Small intestine (tissue), 7 donors: ENCODE results near the gene ULK1. TPM values are rescaled to one million over a fixed set of nuclear protein-coding genes. Genes with fewer than 3 reads are reported as not detected.

ENCODE experiments used
- DNase-seq, 2 donors: peaks; one replicate each; pipeline versions ENCODE4 v3.0.0 to v3.0.0-alpha.2; 2013
- FAIRE-seq: peaks from 2 replicates; lab custom pipeline; 2012; peaks lifted over from hg19 to GRCh38; lab: Jason Lieb, UNC
- H3K27ac ChIP-seq, 3 donors: one replicate each; pipeline ENCODE4 v1.5.1; 2013; ENCODE audit warnings: low read length in 2 of 3, mild to moderate bottlenecking in 2 of 3, control low read depth in 1 of 3, inconsistent platforms in 1 of 3, low read depth in 1 of 3, moderate library complexity in 1 of 3
- H3K27me3 ChIP-seq, 3 donors: one replicate each; pipeline ENCODE4 v1.6.1; 2013; ENCODE audit warnings: low read length in 3 of 3, inconsistent platforms in 1 of 3; ENCODE audit not compliant: control insufficient read depth in 3 of 3, insufficient read depth in 3 of 3
- H3K36me3 ChIP-seq, 3 donors: one replicate each; pipeline ENCODE4 v1.6.1; 2013; ENCODE audit warnings: low read length in 3 of 3, inconsistent platforms in 1 of 3, low read depth in 1 of 3, mild to moderate bottlenecking in 1 of 3, moderate library complexity in 1 of 3; ENCODE audit not compliant: control insufficient read depth in 3 of 3, insufficient read depth in 2 of 3
- H3K4me1 ChIP-seq, 3 donors: one replicate each; pipeline ENCODE4 v1.6.1; 2013; ENCODE audit warnings: low read length in 2 of 3, inconsistent platforms in 1 of 3, low read depth in 1 of 3, mild to moderate bottlenecking in 1 of 3, moderate library complexity in 1 of 3; ENCODE audit not compliant: control insufficient read depth in 3 of 3, insufficient read depth in 2 of 3
- H3K4me3 ChIP-seq, 3 donors: one replicate each; pipeline ENCODE4 v1.5.1; 2013; ENCODE audit warnings: low read length in 3 of 3, control low read depth in 1 of 3, inconsistent platforms in 1 of 3, low read depth in 1 of 3, mild to moderate bottlenecking in 1 of 3, moderate library complexity in 1 of 3
- H3K9me3 ChIP-seq, 2 donors: one replicate each; pipeline ENCODE4 v1.6.1; 2013; ENCODE audit warnings: low read depth in 1 of 2, low read length in 1 of 2; ENCODE audit not compliant: control insufficient read depth in 2 of 2, insufficient read depth in 1 of 2
- WGBS, 3 donors: extraction: QIAGEN DNeasy Blood & Tissue Kit; methylation state at CpG; one replicate each; pipeline ENCODE4 v1.1.7; 2013; 5-methylcytosine and 5-hydroxymethylcytosine counted together
- polyA plus RNA-seq, 4 donors: library from polyadenylated mRNA; stranded (reverse) in 3 of 4; unstranded in 1 of 4; fragments of 200-250 nt in 3 of 4; fragments of 120-200 nt in 1 of 4; gene quantifications; one replicate each; pipeline versions ENCODE4 v1.2.1 to v1.2.3, GENCODE V29; 2013
- donor health status: healthy with polysubstance abuse.
- donor health status: control.
- donor health status: control.
- donor health status: Bipolar disorder and iron deficiency.
- donor health status: healthy.

Gene ULK1
- polyA plus RNA-seq, 4 donors, result 11.3 to 30.0 (median 12.5) TPM

- H3K9me3 ChIP-seq, result no peaks in the 10 kb centered on the region
- 73 to 80% (median 75%) methylated on average over 26 of the region's 26 CpGs for WGBS, 3 donors
- H3K27ac ChIP-seq, result no peak overlapping the region
- no peak overlapping the region for H3K4me3 ChIP-seq
- H3K27me3 ChIP-seq, result peaks cover 0 to 5% (median 0%) of the 10 kb centered on the region in 3 donors
- DNase-seq (no peak), FAIRE-seq (no peak)
- peaks cover 0 to 16% (median 5%) of the 10 kb centered on the region in 3 donors for H3K4me1 ChIP-seq
- H3K36me3 ChIP-seq, result peaks cover 0 to 14% (median 0%) of the 10 kb centered on the region in 3 donors
Observed at GRCh38 chr12:131892711-131893604, 1.5 kb upstream of the ULK1 start.

- Histone ChIP-seq H3K27me3 (peaks cover 0 to 5% (median 0%) of the 10 kb centered on the region in 3 donors), H3K27ac (no peak overlapping the region), H3K36me3 (peaks cover 0 to 17% (median 4%) of the 10 kb centered on the region in 3 donors), H3K4me1 (peaks cover 0 to 16% (median 5%) of the 10 kb centered on the region in 3 donors), H3K4me3 (peak overlapping the region in 1 of 3 donors; percentile 90), H3K9me3 (no peaks in the 10 kb centered on the region)
- FAIRE-seq (no peak), DNase-seq (peak in 1 of 2 donors; percentile 11)
- 41 to 45% (median 41%) methylated on average over 15 to 18 of the region's 19 CpGs for WGBS, 3 donors
Observed at GRCh38 chr12:131893605-131894312, 663 bp upstream of the ULK1 start.

GRCh38 chr12:131894981-131895639 lies 688 bp downstream of the ULK1 start:
- no peak for FAIRE-seq
- peak in 1 of 2 donors; percentile 52 for DNase-seq
- H3K9me3 ChIP-seq, result no peaks in the 10 kb centered on the region
- H3K27ac ChIP-seq, result peak overlapping the region; percentile 71 to 97 (median 86)
- H3K36me3 ChIP-seq, result peaks cover 0 to 23% (median 4%) of the 10 kb centered on the region in 3 donors
- H3K4me1 ChIP-seq, result peaks cover 0 to 16% (median 5%) of the 10 kb centered on the region in 3 donors
- H3K27me3 ChIP-seq, result no peaks in the 10 kb centered on the region
- WGBS, 3 donors, result 1 to 3% (median 2%) methylated on average over 14 to 54 of the region's 54 CpGs
- peak overlapping the region; percentile 71 to 90 (median 80) for H3K4me3 ChIP-seq

GRCh38 chr12:131895640-131896079 lies 1.2 kb downstream of the ULK1 start:
- H3K27ac ChIP-seq, result peak overlapping the region; percentile 71 to 97 (median 86)
- H3K4me3 ChIP-seq, result peak overlapping the region; percentile 71 to 90 (median 80)
- peaks cover 0 to 16% (median 5%) of the 10 kb centered on the region in 3 donors for H3K4me1 ChIP-seq
- DNase-seq, result no peak
- WGBS, 3 donors, result 1% methylated on average over 12 of the region's 12 CpGs
- no peak for FAIRE-seq
- peaks cover 0 to 27% (median 4%) of the 10 kb centered on the region in 3 donors for H3K36me3 ChIP-seq
- no peaks in the 10 kb centered on the region for H3K27me3 ChIP-seq
- no peaks in the 10 kb centered on the region for H3K9me3 ChIP-seq

GRCh38 chr12:131896080-131896810 lies 1.8 kb downstream of the ULK1 start:
- H3K4me1 ChIP-seq, result peaks cover 0 to 16% (median 5%) of the 10 kb centered on the region in 3 donors
- H3K4me3 ChIP-seq, result peak overlapping the region; percentile 71 to 90 (median 80)
- no peaks in the 10 kb centered on the region for H3K27me3 ChIP-seq
- 2 to 4% (median 3%) methylated on average over 27 to 39 of the region's 39 CpGs for WGBS, 3 donors
- H3K36me3 ChIP-seq, result peaks cover 0 to 28% (median 4%) of the 10 kb centered on the region in 3 donors
- H3K9me3 ChIP-seq, result no peaks in the 10 kb centered on the region
- DNase-seq, result peak; percentile 86 to 95
- peak overlapping the region; percentile 71 to 97 (median 86) for H3K27ac ChIP-seq
- no peak for FAIRE-seq

- peak overlapping the region in 1 of 3 donors; percentile 90 for H3K4me3 ChIP-seq
- H3K4me1 ChIP-seq, result peaks cover 0 to 16% (median 5%) of the 10 kb centered on the region in 3 donors
- 62 to 81% (median 69%) methylated on average over 14 of the region's 14 CpGs for WGBS, 3 donors
- no peak for DNase-seq
- no peaks in the 10 kb centered on the region for H3K27me3 ChIP-seq
- H3K27ac ChIP-seq, result peak overlapping the region in 2 of 3 donors; percentile 86 to 97
- no peak for FAIRE-seq
- H3K36me3 ChIP-seq, result peaks cover 0 to 28% (median 4%) of the 10 kb centered on the region in 3 donors
- H3K9me3 ChIP-seq, result no peaks in the 10 kb centered on the region
Observed at GRCh38 chr12:131896811-131897270, 2.4 kb downstream of the ULK1 start.

- FAIRE-seq, result no peak
- H3K9me3 ChIP-seq, result no peaks in the 10 kb centered on the region
- peaks cover 0 to 32% (median 4%) of the 10 kb centered on the region in 3 donors for H3K36me3 ChIP-seq
- H3K27me3 ChIP-seq, result no peaks in the 10 kb centered on the region
- DNase-seq, result no peak
- 90 to 91% (median 91%) methylated on average over 16 to 18 of the region's 18 CpGs for WGBS, 3 donors
- H3K4me3 ChIP-seq, result no peak overlapping the region
- H3K27ac ChIP-seq, result peak overlapping the region in 1 of 3 donors; percentile 97
- H3K4me1 ChIP-seq, result peaks cover 0 to 16% (median 5%) of the 10 kb centered on the region in 3 donors
Observed at GRCh38 chr12:131897276-131897675, 2.9 kb downstream of the ULK1 start.
